HL-60 (cell line): ENCODE measurements around the gene RICTOR.

ENCODE experiments used
- GABPA ChIP-seq: IDR thresholded peaks from 2 replicates; pipeline ENCODE4 v1.6.1; 2012; ENCODE audit warnings: low read depth
- POLR2AphosphoS5 ChIP-seq: IDR thresholded peaks from 2 replicates; pipeline ENCODE4 v1.6.1; 2012; ENCODE audit warnings: low read depth
- REST ChIP-seq: IDR thresholded peaks from 2 replicates; pipeline ENCODE4 v1.6.1; 2012; ENCODE audit warnings: low read depth; ENCODE audit not compliant: insufficient replicate concordance

DNA sequence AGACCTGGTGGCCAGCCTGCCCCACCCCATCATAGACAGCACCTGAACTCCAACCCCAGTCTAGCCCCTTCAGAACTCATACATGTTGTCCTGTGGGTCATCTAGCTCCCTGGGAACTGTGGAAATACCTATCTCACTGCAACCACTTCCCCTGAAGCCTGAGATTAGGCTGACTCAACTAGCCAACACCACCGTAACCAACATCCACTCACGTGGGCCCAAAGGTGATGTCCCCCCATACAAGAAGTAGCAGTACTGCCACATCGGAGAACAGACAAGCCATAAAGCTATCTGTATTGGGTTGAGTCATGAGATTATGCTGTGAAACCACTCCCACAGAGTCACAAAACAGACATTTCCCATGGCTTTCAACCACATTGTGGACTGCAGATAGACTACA is 181.8 kb downstream of the RICTOR start:
- no peak for TF ChIP-seq GABPA
- no peak for TF ChIP-seq REST
- no peak for TF ChIP-seq POLR2AphosphoS5
